Fibroblast of villous mesenchyme (primary cell): ENCODE results near the gene IFFO2. TPM values are rescaled to one million over a fixed set of nuclear protein-coding genes. Genes with fewer than 3 reads are reported as not detected.

Experiments
- DNase-seq: peaks from one replicate; pipeline ENCODE4 v3.0.0-alpha.2; 2010; ENCODE audit warnings: low read depth
- H3K4me3 ChIP-seq: 2 replicates; pipeline ENCODE4 v1.5.1; 2011; ENCODE audit warnings: low read depth, mild to moderate bottlenecking, low read length
- CTCF ChIP-seq: IDR thresholded peaks from 2 replicates; pipeline ENCODE4 v1.5.1; 2012; ENCODE audit warnings: low read depth, mild to moderate bottlenecking, low read length; ENCODE audit not compliant: insufficient read depth
- total RNA-seq: library from RNA; depleted of rRNA; stranded (reverse); fragments of >200 nt; gene quantifications from 2 replicates; pipeline ENCODE4 v1.2.3, GENCODE V29; 2012

IFFO2 gene
- total RNA-seq, 1 donor = 11.2 TPM

- no peak for TF ChIP-seq CTCF
- DNase-seq = no peak
- H3K4me3 ChIP-seq = no peak overlapping the region
Measured at GRCh38 chr1:18941221-18942141, 15.0 kb downstream of the IFFO2 start.

GRCh38 chr1:18940303-18941020 is 16.0 kb downstream of the IFFO2 start:
- DNase-seq = no peak

GRCh38 chr1:18939398-18940302 is 16.8 kb downstream of the IFFO2 start:
- no peak for DNase-seq
- no peak overlapping the region for H3K4me3 ChIP-seq
- TF ChIP-seq CTCF = no peak

More at GRCh38 chr1:18940303-18941020, 16.0 kb downstream of the IFFO2 start:
- no peak for TF ChIP-seq CTCF
- no peak overlapping the region for H3K4me3 ChIP-seq

- H3K4me3 ChIP-seq = no peak overlapping the region
- no peak for DNase-seq
- no peak for TF ChIP-seq CTCF
Measured at GRCh38 chr1:18938707-18939070, 17.8 kb downstream of the IFFO2 start.

GRCh38 chr1:18938008-18938706 is 18.3 kb downstream of the IFFO2 start:
- H3K4me3 ChIP-seq = no peak overlapping the region
- DNase-seq = no peak
- no peak for TF ChIP-seq CTCF

- no peak for TF ChIP-seq CTCF
- DNase-seq = no peak
- no peak overlapping the region for H3K4me3 ChIP-seq
Measured at GRCh38 chr1:18937539-18937938, 18.9 kb downstream of the IFFO2 start.
